Stimulated activated CD4-positive, alpha-beta T cell treated with anti-CD3 and anti-CD28 coated beads, TNF-alpha, amount 100 ng/mL, for 24 hours (primary cell): Measurements from ENCODE around the gene TREM1.
"Not testable (repeated sequence)": the region's sequence is repeated elsewhere in the genome, so short reads cannot be mapped to it uniquely, and the experiment has no call there.

ENCODE experiments used
- DNase-seq, 3 experiments: peaks; one replicate each; pipeline ENCODE4 v3.0.0-alpha.2; 2020; ENCODE audit warnings: low read depth in 3 of 3

The TREM1 gene

GRCh38 chr6:41258196-41258493 lies 28.3 kb downstream of the TREM1 start:
- DNase-seq: no peak

- DNase-seq: no peak
Observed at GRCh38 chr6:41257369-41258195, 28.9 kb downstream of the TREM1 start.

- DNase-seq: no peak
Observed at GRCh38 chr6:41256383-41256782, 30.1 kb downstream of the TREM1 start.

GRCh38 chr6:41255638-41256246 lies 30.7 kb downstream of the TREM1 start:
- no peak for DNase-seq

GRCh38 chr6:41255110-41255509 lies 31.4 kb downstream of the TREM1 start:
- no peak for DNase-seq

- DNase-seq: no peak
Observed at GRCh38 chr6:41252401-41253169, 33.9 kb downstream of the TREM1 start.

- no peak for DNase-seq
Observed at GRCh38 chr6:41247882-41248705, 38.4 kb downstream of the TREM1 start.

- DNase-seq: no peak
Observed at GRCh38 chr6:41247288-41247865, 39.1 kb downstream of the TREM1 start.

GRCh38 chr6:41246529-41246928 lies 40.0 kb downstream of the TREM1 start:
- not testable (repeated sequence) for DNase-seq

GRCh38 chr6:41239467-41240159 lies 46.9 kb downstream of the TREM1 start:
- DNase-seq: no peak

GRCh38 chr6:41237128-41237527 lies 49.4 kb downstream of the TREM1 start:
- no peak for DNase-seq

GRCh38 chr6:41236276-41236675 lies 50.2 kb downstream of the TREM1 start:
- no peak for DNase-seq

GRCh38 chr6:41232667-41233066 lies 53.8 kb downstream of the TREM1 start:
- DNase-seq: no peak

GRCh38 chr6:41231246-41231645 lies 55.2 kb downstream of the TREM1 start:
- DNase-seq: no peak

- no peak for DNase-seq
Observed at GRCh38 chr6:41229721-41230120, 56.8 kb downstream of the TREM1 start.

- DNase-seq: no peak
Observed at GRCh38 chr6:41228616-41229015, 57.9 kb downstream of the TREM1 start.

- no peak for DNase-seq
Observed at GRCh38 chr6:41228096-41228495, 58.4 kb downstream of the TREM1 start, which contains the start of gene TREML4. TSS of gene TREML4 (plus strand) at chr6:41228349. CDS start at chr6:41228428, 79 bp downstream.

- no peak for DNase-seq
Observed at GRCh38 chr6:41226752-41227151, 59.7 kb downstream of the TREM1 start.

- no peak for DNase-seq
Observed at GRCh38 chr6:41224800-41225199, 61.7 kb downstream of the TREM1 start.
